HG03460 (cell line): ENCODE data around the gene CYSRT1.
"Not testable (repeated sequence)": the region's sequence is repeated elsewhere in the genome, so short reads cannot be mapped to it uniquely, and the experiment has no call there.

ENCODE experiments used
- ATAC-seq: cut with Tn5 transposase; IDR thresholded peaks from one replicate; pipeline ENCODE4 v1.9.1; 2021; ENCODE audit not compliant: unreplicated experiment

CYSRT1 gene

GRCh38 chr9:137247916-137248175 lies 22.9 kb downstream of the CYSRT1 start:
- no peak for ATAC-seq

GRCh38 chr9:137250329-137251193 lies 25.6 kb downstream of the CYSRT1 start:
- ATAC-seq, result no peak

- ATAC-seq, result no peak
Observed at GRCh38 chr9:137251194-137251461, 26.2 kb downstream of the CYSRT1 start, which contains the start of gene STPG3. Gene STPG3, plus strand, starts transcription at chr9:137251286. Its CDS starts 1 bp downstream, at chr9:137251287.

- ATAC-seq, result no peak
Observed at GRCh38 chr9:137251490-137252268, 26.7 kb downstream of the CYSRT1 start.

GRCh38 chr9:137252555-137253506 lies 27.9 kb downstream of the CYSRT1 start:
- ATAC-seq, result no peak

- ATAC-seq, result no peak
Observed at GRCh38 chr9:137253717-137254623, 29.0 kb downstream of the CYSRT1 start.

- peak; percentile 69 for ATAC-seq
Observed at GRCh38 chr9:137254624-137255447, 29.9 kb downstream of the CYSRT1 start, which contains the start of gene NELFB. Gene NELFB, plus strand, starts transcription at chr9:137255327.

GRCh38 chr9:137255448-137256114 lies 30.6 kb downstream of the CYSRT1 start:
- ATAC-seq, result no peak

- no peak for ATAC-seq
Observed at GRCh38 chr9:137256362-137256761, 31.4 kb downstream of the CYSRT1 start.

GRCh38 chr9:137256856-137257255 lies 31.9 kb downstream of the CYSRT1 start:
- ATAC-seq, result no peak

- ATAC-seq, result not testable (repeated sequence)
Observed at GRCh38 chr9:137262173-137262908, 37.4 kb downstream of the CYSRT1 start.

GRCh38 chr9:137262909-137263285 lies 37.9 kb downstream of the CYSRT1 start:
- no peak for ATAC-seq

GRCh38 chr9:137263506-137263905 lies 38.5 kb downstream of the CYSRT1 start:
- ATAC-seq, result no peak

GRCh38 chr9:137264067-137264466 lies 39.1 kb downstream of the CYSRT1 start:
- no peak for ATAC-seq

- ATAC-seq, result no peak
Observed at GRCh38 chr9:137265496-137266161, 40.7 kb downstream of the CYSRT1 start.

GRCh38 chr9:137266162-137266527 lies 41.2 kb downstream of the CYSRT1 start:
- no peak for ATAC-seq

- ATAC-seq, result no peak
Observed at GRCh38 chr9:137266585-137267453, 41.8 kb downstream of the CYSRT1 start.
